AG04450 (cell line): Measurements from ENCODE around the gene UVRAG. TPM values are rescaled to one million over a fixed set of nuclear protein-coding genes. Genes with fewer than 3 reads are reported as not detected.

Source experiments
- CTCF ChIA-PET: fragments of 300-600, 350-600 bp; formaldehyde crosslinking; extraction: SDS; loops from one replicate; lab custom pipeline; 2022; ENCODE audit warnings: antibody characterized with exemption, inconsistent platforms; lab: Charles Lee
- POLR2A ChIA-PET: fragments of 350-600 bp; formaldehyde crosslinking; extraction: SDS; loops from one replicate; lab custom pipeline; 2021; ENCODE audit warnings: antibody characterized with exemption, inconsistent platforms; lab: Yijun Ruan, JAX
- DNase-seq: peaks from one replicate; pipeline ENCODE4 v3.0.0-alpha.2; 2011; ENCODE audit warnings: low read depth, low spot score
- H3K27ac ChIP-seq: one replicate; pipeline ENCODE4 v1.5.1; 2012; ENCODE audit warnings: low read depth, low read length, control low read depth
- H3K27me3 ChIP-seq: one replicate; pipeline ENCODE4 v1.6.0; 2012; ENCODE audit warnings: low read length; ENCODE audit not compliant: control insufficient read depth, insufficient read depth
- H3K4me3 ChIP-seq: 2 replicates; pipeline ENCODE4 v1.5.1; 2011; ENCODE audit warnings: mild to moderate bottlenecking, low read depth, low read length, control low read depth
- H3K9me3 ChIP-seq: 2 replicates; pipeline ENCODE4 v1.5.1; 2012; ENCODE audit warnings: low read length; ENCODE audit not compliant: control insufficient read depth, insufficient read depth
- CTCF ChIP-seq: IDR thresholded peaks from 2 replicates; pipeline ENCODE4 v1.5.1; 2011; ENCODE audit warnings: low read depth, low read length, control low read depth, inconsistent platforms
- polyA plus RNA-seq: library from polyadenylated mRNA; depleted of rRNA; stranded (reverse); fragments of >200 nt; gene quantifications from 2 replicates; pipeline ENCODE4 v1.2.3, GENCODE V29; 2011

Gene UVRAG
- polyA plus RNA-seq, 1 experiment: 11.6 TPM

- H3K4me3 ChIP-seq: no peak overlapping the region
- ChIA-PET POLR2A (no interaction called here), CTCF (interaction anchor here (1.4 kb wide), 1 partner anchor 30 kb away, joined by 5 read pairs; the partner anchor contains the start of gene WNT11)
- peaks cover 23% of the 10 kb centered on the region for H3K27me3 ChIP-seq
- TF ChIP-seq CTCF: no peak
- no peaks in the 10 kb centered on the region for H3K9me3 ChIP-seq
- DNase-seq: no peak
- no peak overlapping the region for H3K27ac ChIP-seq
These were observed 362.3 kb downstream of the UVRAG start for GRCh38 chr11:76177250-76177686.

GRCh38 chr11:76179147-76179546 lies 364.1 kb downstream of the UVRAG start:
- DNase-seq: no peak
- peaks cover 15% of the 10 kb centered on the region for H3K27me3 ChIP-seq
- no peak overlapping the region for H3K27ac ChIP-seq
- no peak overlapping the region for H3K4me3 ChIP-seq
- ChIA-PET POLR2A (no interaction called here), CTCF (no interaction called here)
- H3K9me3 ChIP-seq: no peaks in the 10 kb centered on the region
- no peak for TF ChIP-seq CTCF

GRCh38 chr11:76181371-76181770 lies 366.4 kb downstream of the UVRAG start:
- no peak overlapping the region for H3K4me3 ChIP-seq
- no peaks in the 10 kb centered on the region for H3K9me3 ChIP-seq
- CTCF ChIA-PET: no interaction called here
- POLR2A ChIA-PET: no interaction called here
- no peak for TF ChIP-seq CTCF
- no peak for DNase-seq
- no peak overlapping the region for H3K27ac ChIP-seq
- peaks cover 9% of the 10 kb centered on the region for H3K27me3 ChIP-seq

- ChIA-PET POLR2A (no interaction called here), CTCF (no interaction called here)
- Histone ChIP-seq H3K27me3 (peaks cover 10% of the 10 kb centered on the region), H3K27ac (no peak overlapping the region), H3K4me3 (no peak overlapping the region), H3K9me3 (no peaks in the 10 kb centered on the region)
- TF ChIP-seq CTCF: no peak
- DNase-seq: no peak
These were observed 369.6 kb downstream of the UVRAG start for GRCh38 chr11:76184551-76184993.

- Histone ChIP-seq H3K4me3 (no peak overlapping the region), H3K9me3 (no peaks in the 10 kb centered on the region), H3K27me3 (peaks cover 15% of the 10 kb centered on the region), H3K27ac (no peak overlapping the region)
- DNase-seq: no peak
- POLR2A ChIA-PET: no interaction called here
- no peak for TF ChIP-seq CTCF
- CTCF ChIA-PET: interaction anchor here (0.9 to 1.5 kb wide), 5 partner anchors 22 to 305 kb away, joined by 3 to 12 read pairs (median 6); no protein-coding TSS in a partner anchor
These were observed 370.5 kb downstream of the UVRAG start for GRCh38 chr11:76185511-76185910.
